AG10803 (cell line): Measurements from ENCODE around the gene HSD17B1.

Experiments used
- DNase-seq: peaks from one replicate; pipeline ENCODE4 v3.0.0; 2010; ENCODE audit warnings: low read depth
- H3K4me3 ChIP-seq: 2 replicates; pipeline ENCODE4 v1.5.1; 2011; ENCODE audit warnings: mild to moderate bottlenecking, low read length, control low read depth
- CTCF ChIP-seq: conservative IDR thresholded peaks from 2 replicates; pipeline ENCODE4 v1.5.1; 2011; ENCODE audit warnings: mild to moderate bottlenecking, low read length, control low read depth, inconsistent platforms

HSD17B1 gene

DNA sequence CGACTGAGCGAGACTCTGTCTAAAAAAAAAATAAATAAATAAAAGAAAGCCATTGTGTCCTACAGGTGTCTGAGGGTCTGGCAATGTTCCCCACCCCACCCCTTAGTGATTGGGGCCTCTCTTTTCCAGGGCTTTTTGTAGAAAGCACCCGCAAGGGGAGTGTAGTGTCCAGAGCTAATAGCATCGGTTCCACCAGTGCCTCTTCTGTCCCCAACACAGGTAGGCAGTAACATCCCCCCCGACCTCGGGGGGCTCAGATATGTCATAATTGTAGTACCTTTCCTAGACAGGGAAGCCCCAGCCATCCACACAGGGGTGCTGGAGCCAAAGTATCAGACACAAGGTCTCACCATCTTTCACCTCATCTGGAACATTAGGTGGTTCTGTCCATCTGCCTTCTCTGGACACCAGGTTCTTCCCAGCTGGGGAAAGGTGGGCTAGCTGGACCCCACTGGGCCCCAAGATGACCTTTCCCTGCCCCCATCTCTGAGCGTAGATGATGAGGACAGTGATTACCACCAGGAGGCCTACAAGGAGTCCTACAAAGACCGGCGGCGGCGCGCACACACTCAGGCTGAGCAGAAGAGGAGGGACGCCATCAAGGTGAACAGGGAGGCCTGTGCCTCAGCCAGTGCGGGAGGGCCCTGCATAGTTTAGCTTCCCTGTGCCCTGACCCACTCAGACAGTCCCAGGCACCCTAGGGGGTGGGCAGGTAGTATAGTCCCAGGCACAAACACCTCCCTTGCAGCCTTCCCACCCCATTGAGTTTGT, 15.8 kb downstream of the HSD17B1 start:
- TF ChIP-seq CTCF, result no peak
- no peak for DNase-seq
- H3K4me3 ChIP-seq, result no peak overlapping the region

DNA sequence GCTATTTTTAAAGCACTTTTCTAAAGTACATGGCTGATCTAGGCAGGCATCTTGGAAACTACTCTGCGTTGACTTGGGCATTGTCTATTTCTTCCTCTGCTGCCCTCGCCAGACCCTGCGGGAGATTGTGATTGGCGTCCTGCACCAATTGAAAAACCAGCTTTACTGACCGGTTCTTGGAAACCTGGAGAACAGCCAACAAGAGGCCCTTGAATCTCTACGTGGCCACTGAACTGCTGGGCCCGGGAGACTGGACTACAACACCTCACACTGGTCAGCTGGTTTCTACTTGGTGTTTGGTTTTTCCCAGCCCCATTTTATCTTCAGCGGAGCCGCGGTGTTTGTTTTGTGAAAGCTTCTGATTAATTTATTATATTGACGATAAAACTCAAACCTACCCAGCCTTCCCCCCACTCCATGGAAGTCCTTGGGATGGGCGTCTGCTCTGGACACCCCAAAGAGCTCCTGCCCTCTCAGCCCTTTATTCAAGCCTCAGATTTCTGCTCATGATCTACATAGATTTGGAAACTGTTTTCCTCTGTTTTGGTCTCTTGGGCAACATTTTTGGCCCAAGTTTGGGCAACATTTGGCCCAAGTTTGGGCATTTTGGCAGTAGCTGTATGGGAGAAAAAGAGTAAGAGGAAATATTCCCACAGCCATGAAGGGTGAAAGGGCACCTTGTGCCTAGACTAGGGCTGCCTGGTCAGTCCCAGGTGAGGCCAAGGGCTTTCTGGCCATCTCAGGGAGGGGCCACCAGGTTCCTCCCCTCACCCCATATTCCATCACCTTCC, 18.9 kb downstream of the HSD17B1 start:
- TF ChIP-seq CTCF, result no peak

DNA sequence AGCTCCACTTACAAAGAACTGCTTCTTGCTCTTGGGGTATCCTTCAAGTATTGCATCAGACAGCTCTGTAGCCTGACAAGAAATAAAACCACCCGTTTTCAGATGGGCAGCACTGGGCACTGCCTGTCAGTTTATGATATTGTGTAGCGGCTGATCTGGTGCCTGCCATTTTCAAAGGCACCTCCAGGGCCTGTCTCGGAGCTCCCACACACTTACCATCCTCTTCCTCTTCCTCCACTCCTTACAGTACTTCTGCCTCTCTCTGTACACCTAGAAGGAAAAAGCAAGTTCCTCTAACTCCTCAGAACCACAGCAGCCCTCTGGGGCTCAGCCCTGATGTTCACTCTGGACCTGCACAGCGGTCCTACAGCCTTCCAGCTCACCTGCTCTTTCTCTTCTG, 20.4 kb downstream of the HSD17B1 start:
- no peak for DNase-seq
- H3K4me3 ChIP-seq, result no peak overlapping the region
- no peak for TF ChIP-seq CTCF

More for the DNA sequence above, 18.9 kb downstream of the HSD17B1 start:
- peak; percentile 15 for DNase-seq
- no peak overlapping the region for H3K4me3 ChIP-seq

DNA sequence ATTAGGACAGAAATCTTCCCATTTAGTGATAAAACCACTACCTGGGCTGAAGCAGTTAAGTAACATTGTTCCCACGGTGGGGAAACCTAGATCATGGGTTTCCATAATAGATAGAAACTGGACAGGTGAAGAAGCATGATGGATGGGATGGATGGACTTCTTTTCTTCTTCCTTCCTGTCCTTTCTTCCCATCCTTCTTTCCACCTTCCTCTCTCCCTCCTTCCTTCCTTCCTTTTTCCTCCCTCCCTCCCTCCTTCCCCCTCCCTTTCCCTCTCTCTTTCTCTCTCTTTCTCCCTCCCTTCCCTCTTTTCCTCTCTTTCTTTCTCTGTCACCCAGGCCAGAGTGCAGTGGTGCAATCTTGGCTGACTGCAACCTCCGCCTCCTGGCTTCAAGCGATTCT, 21.7 kb downstream of the HSD17B1 start:
- no peak overlapping the region for H3K4me3 ChIP-seq
- TF ChIP-seq CTCF, result no peak
- DNase-seq, result no peak

DNA sequence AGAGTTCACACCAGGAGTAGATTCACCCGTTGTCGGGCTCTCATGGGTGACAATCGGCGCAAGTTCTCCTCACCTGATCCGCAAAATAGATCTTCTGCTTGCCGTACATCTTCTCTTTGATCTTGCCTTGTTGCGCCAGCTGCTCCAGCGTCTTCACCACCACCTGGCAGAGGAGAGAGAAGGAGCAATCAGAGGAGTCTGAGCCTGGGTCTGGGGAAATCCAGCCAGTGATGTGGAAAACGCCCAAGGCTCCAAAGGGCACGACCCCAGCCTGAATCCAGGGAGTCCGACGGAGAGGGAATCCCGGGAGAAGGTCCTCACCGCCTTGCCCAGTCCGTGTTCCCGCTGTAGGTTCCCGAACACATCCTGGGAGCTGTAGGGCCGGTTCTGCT, 24.4 kb downstream of the HSD17B1 start:
- no peak for TF ChIP-seq CTCF
- H3K4me3 ChIP-seq, result peak overlapping the region; percentile 89
- no peak for DNase-seq

DNA sequence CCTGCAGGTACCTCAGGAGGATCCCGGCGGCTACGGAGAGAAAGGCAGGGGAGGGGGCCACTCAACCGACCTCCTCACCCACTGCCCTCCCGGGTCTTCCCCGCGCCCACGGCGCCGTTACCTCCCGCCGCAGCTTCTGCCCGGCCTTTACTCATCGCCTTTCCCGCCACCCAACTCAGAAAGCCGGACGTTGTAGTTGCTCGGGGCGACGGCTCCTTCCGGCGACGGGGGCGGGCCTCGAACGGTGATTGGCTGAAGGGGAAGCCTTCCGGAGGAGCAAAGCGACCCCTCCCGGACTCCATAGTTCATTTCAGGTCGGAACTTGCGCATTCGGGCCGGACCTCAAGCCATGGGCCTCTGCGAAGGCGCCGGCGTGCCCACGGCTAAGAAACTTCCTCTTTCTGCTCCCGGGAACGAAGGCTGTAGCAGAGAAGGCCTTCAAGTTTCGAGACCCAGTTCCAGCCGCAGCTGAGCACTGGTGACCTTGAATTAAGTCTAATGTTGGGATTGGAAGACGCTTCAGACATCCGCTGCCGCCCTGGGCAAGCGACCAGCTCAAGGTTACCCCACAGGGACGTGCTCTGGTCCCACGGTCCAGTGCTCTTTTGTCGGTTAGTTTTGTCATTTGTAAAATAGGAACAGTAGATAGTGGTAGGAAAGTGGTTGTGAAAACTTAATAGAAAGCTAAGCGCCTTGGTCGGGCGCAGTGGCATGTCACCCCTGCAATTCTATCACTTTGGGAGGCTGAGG, 25.0 kb downstream of the HSD17B1 start, which contains the start of gene PSMC3IP:
Gene PSMC3IP, minus strand, starts transcription at position 198 of the 750 bp plus-strand sequence. Its CDS starts 43 bp downstream, at position 155.
- peak; percentile 46 for TF ChIP-seq CTCF
- peak within 1 kb of the TSS; percentile 89 for H3K4me3 ChIP-seq
- peak; percentile 93 for DNase-seq
